ENCODE measurements around the gene ENAH.
A peak's percentile ranks its signal among the peaks of the same experiment; 100 is the strongest.
"Not testable (repeated sequence)": the region's sequence is repeated elsewhere in the genome, so short reads cannot be mapped to it uniquely, and the experiment has no call there.

The ENAH gene

GRCh38 chr1:225520587-225521227, 132.2 kb downstream of the ENAH start:
- no peak for DNase-seq

- no peak for DNase-seq
Measured at GRCh38 chr1:225519166-225519863, 133.6 kb downstream of the ENAH start.

GRCh38 chr1:225517697-225518096, 135.2 kb downstream of the ENAH start:
- DNase-seq = no peak

GRCh38 chr1:225517221-225517620, 135.7 kb downstream of the ENAH start:
- no peak for DNase-seq

GRCh38 chr1:225514671-225515081, 138.2 kb downstream of the ENAH start:
- no peak for DNase-seq

GRCh38 chr1:225513576-225513975, 139.3 kb downstream of the ENAH start:
- not testable (repeated sequence) for DNase-seq

GRCh38 chr1:225511828-225512381, 141.0 kb downstream of the ENAH start:
- no peak for DNase-seq

- not testable (repeated sequence) for DNase-seq
Measured at GRCh38 chr1:225510740-225511139, 142.2 kb downstream of the ENAH start.

GRCh38 chr1:225509770-225510169, 143.2 kb downstream of the ENAH start:
- DNase-seq = no peak

GRCh38 chr1:225509376-225509707, 143.6 kb downstream of the ENAH start:
- no peak for DNase-seq

GRCh38 chr1:225508538-225509375, 144.2 kb downstream of the ENAH start:
- DNase-seq = peak; percentile 75

- no peak for DNase-seq
Measured at GRCh38 chr1:225506727-225507126, 146.2 kb downstream of the ENAH start.

- DNase-seq = no peak
Measured at GRCh38 chr1:225504776-225505175, 148.1 kb downstream of the ENAH start.

GRCh38 chr1:225500624-225501192, 152.2 kb downstream of the ENAH start:
- no peak for DNase-seq

GRCh38 chr1:225498549-225499136, 154.3 kb downstream of the ENAH start:
- no peak for DNase-seq

GRCh38 chr1:225494789-225495359, 158.0 kb downstream of the ENAH start:
- no peak for DNase-seq

- no peak for DNase-seq
Measured at GRCh38 chr1:225493591-225494246, 159.2 kb downstream of the ENAH start.

- DNase-seq = no peak
Measured at GRCh38 chr1:225488676-225489075, 164.2 kb downstream of the ENAH start.

GRCh38 chr1:225486856-225487255, 166.1 kb downstream of the ENAH start:
- no peak for DNase-seq

GRCh38 chr1:225485991-225486530, 166.9 kb downstream of the ENAH start:
- DNase-seq = no peak

- DNase-seq = no peak
Measured at GRCh38 chr1:225485226-225485625, 167.7 kb downstream of the ENAH start.
